WTC11 (cell line): Measurements from ENCODE around the gene NUP88. TPM values are rescaled to one million over a fixed set of nuclear protein-coding genes. Genes with fewer than 3 reads are reported as not detected.

Source experiments
- ATAC-seq: fragments of 200-7000 bp; cut with Tn5 transposase; 2 replicates; pipeline ENCODE4 v1.10.0; 2021; ENCODE audit warnings: mild to moderate bottlenecking, moderate library complexity
- CTCF ChIA-PET: fragments of 300-600 bp; sonication (Branson Sonifier 250); formaldehyde crosslinking; loops from one replicate; lab custom pipeline; 2021; ENCODE audit warnings: antibody characterized with exemption; lab: Charles Lee
- POLR2A ChIA-PET: fragments of 350-600 bp; sonication (Branson Sonifier 250); formaldehyde crosslinking; loops from one replicate; lab custom pipeline; 2021; ENCODE audit warnings: antibody characterized with exemption; lab: Charles Lee
- DNase-seq: peaks from one replicate; pipeline ENCODE4 v3.0.0; 2021; ENCODE audit warnings: low spot score
- H3K27ac Mint-ChIP-seq: 2 replicates; pipeline ENCODE4 v1.8.0; 2021; ENCODE audit warnings: mixed read lengths
- H3K27me3 Mint-ChIP-seq: 2 replicates; pipeline ENCODE4 v1.8.0; 2021; ENCODE audit warnings: low read depth, mild to moderate bottlenecking, moderate library complexity, mixed read lengths
- H3K36me3 Mint-ChIP-seq: 2 replicates; pipeline ENCODE4 v1.8.0; 2021; ENCODE audit warnings: mixed read lengths
- H3K4me1 Mint-ChIP-seq: 2 replicates; pipeline ENCODE4 v1.8.0; 2022; ENCODE audit warnings: mixed read lengths
- H3K4me3 Mint-ChIP-seq: 2 replicates; pipeline ENCODE4 v1.8.0; 2021; ENCODE audit warnings: mild to moderate bottlenecking, moderate library complexity, mixed read lengths
- H3K9me3 Mint-ChIP-seq: 2 replicates; pipeline ENCODE4 v1.8.0; 2021; ENCODE audit warnings: mixed read lengths
- ATF2 ChIP-seq: sonication (generic); formaldehyde crosslinking; IDR thresholded peaks from 2 replicates; pipeline ENCODE4 v1.8.1; 2022; ENCODE audit warnings: low read depth, missing genetic modification reagents, borderline replicate concordance
- CBFB ChIP-seq: sonication (generic); formaldehyde crosslinking; IDR thresholded peaks from 2 replicates; pipeline ENCODE4 v1.8.1; 2022; ENCODE audit warnings: mild to moderate bottlenecking, low read depth, missing genetic modification reagents
- E2F4 ChIP-seq: sonication (generic); formaldehyde crosslinking; IDR thresholded peaks from 2 replicates; pipeline ENCODE4 v1.8.1; 2022; ENCODE audit warnings: low read depth, mild to moderate bottlenecking, moderate library complexity, missing genetic modification reagents, borderline replicate concordance
- FOXP1 ChIP-seq: sonication (generic); formaldehyde crosslinking; IDR thresholded peaks from 2 replicates; pipeline ENCODE4 v1.8.0; 2022; ENCODE audit warnings: missing genetic modification reagents, mild to moderate bottlenecking, moderate library complexity, borderline replicate concordance
- HMGA2 ChIP-seq: fragments of 250-450 bp; sonication (Bioruptor Pico); IDR thresholded peaks from 2 replicates; pipeline ENCODE4 v1.4.0; 2021; ENCODE audit warnings: mild to moderate bottlenecking, moderate library complexity
- JAZF1 ChIP-seq: fragments of 250-450 bp; sonication (Bioruptor Pico); IDR thresholded peaks from 2 replicates; pipeline ENCODE4 v1.9.0; 2021; ENCODE audit warnings: moderate library complexity, mild to moderate bottlenecking, inconsistent platforms
- MYBL2 ChIP-seq: sonication (generic); formaldehyde crosslinking; IDR thresholded peaks from 2 replicates; pipeline ENCODE4 v1.8.1; 2023; ENCODE audit warnings: mild to moderate bottlenecking, moderate library complexity, missing genetic modification reagents
- PRDM15 ChIP-seq: sonication (generic); formaldehyde crosslinking; IDR thresholded peaks from 2 replicates; pipeline ENCODE4 v1.8.0; 2022; ENCODE audit warnings: missing genetic modification reagents
- SMAD3 ChIP-seq: sonication (generic); formaldehyde crosslinking; IDR thresholded peaks from 2 replicates; pipeline ENCODE4 v1.8.0; 2022; ENCODE audit warnings: missing genetic modification reagents, mild to moderate bottlenecking, borderline replicate concordance
- TCF7 ChIP-seq: sonication (generic); formaldehyde crosslinking; IDR thresholded peaks from 2 replicates; pipeline ENCODE4 v1.8.0; 2022; ENCODE audit warnings: mild to moderate bottlenecking, low read depth, missing genetic modification reagents, moderate library complexity
- TP53 ChIP-seq: sonication (generic); formaldehyde crosslinking; IDR thresholded peaks from 2 replicates; pipeline ENCODE4 v1.8.1; 2023; ENCODE audit warnings: mild to moderate bottlenecking, missing genetic modification reagents
- ZBTB21 ChIP-seq: sonication (generic); formaldehyde crosslinking; IDR thresholded peaks from 2 replicates; pipeline ENCODE4 v1.8.1; 2023; ENCODE audit warnings: mild to moderate bottlenecking, missing genetic modification reagents, borderline replicate concordance
- ZNF317 ChIP-seq: sonication (generic); formaldehyde crosslinking; IDR thresholded peaks from 2 replicates; pipeline ENCODE4 v1.8.1; 2023; ENCODE audit warnings: low read depth, mild to moderate bottlenecking, moderate library complexity, missing genetic modification reagents, borderline replicate concordance
- ZNF423 ChIP-seq: fragments of 250-450 bp; sonication (Bioruptor Pico); IDR thresholded peaks from 2 replicates; pipeline ENCODE4 v2.1.2; 2022; ENCODE audit warnings: mild to moderate bottlenecking, moderate library complexity
- ZNF512 ChIP-seq: sonication (generic); formaldehyde crosslinking; IDR thresholded peaks from 2 replicates; pipeline ENCODE4 v1.8.1; 2022; ENCODE audit warnings: missing genetic modification reagents, borderline replicate concordance
- ZNF532 ChIP-seq: fragments of 250-450 bp; sonication (Bioruptor Pico); IDR thresholded peaks from 2 replicates; pipeline ENCODE4 v1.9.0; 2021; ENCODE audit warnings: mild to moderate bottlenecking, borderline replicate concordance
- total RNA-seq: library from RNA; stranded (reverse); gene quantifications from 3 replicates; pipeline ENCODE4 v1.2.3, GENCODE V29; 2021

NUP88 gene
- total RNA-seq, 1 experiment from 2014 or later = 87.7 TPM

GRCh38 chr17:5396612-5397011 is 22.9 kb downstream of the NUP88 start (continued):
- TF ChIP-seq ZNF532 (no peak), TCF7 (CRISPR knock-in tag) (no peak), TP53 (CRISPR knock-in tag) (no peak), ZNF423 (CRISPR knock-in tag) (no peak)

GRCh38 chr17:5391678-5392077 is 27.8 kb downstream of the NUP88 start:
- H3K27me3 Mint-ChIP-seq = no peaks in the 10 kb centered on the region
- CTCF ChIA-PET = no interaction called here

GRCh38 chr17:5381542-5381941 is 37.9 kb downstream of the NUP88 start:
- no peaks in the 10 kb centered on the region for H3K4me1 Mint-ChIP-seq
- POLR2A ChIA-PET = interaction anchor here (1.2 kb wide), 1 partner anchor 38 kb away, joined by 5 read pairs; the partner anchor contains the start of genes NUP88 and RPAIN
- no peak for ATAC-seq
- no peaks in the 10 kb centered on the region for H3K27me3 Mint-ChIP-seq
- no peak overlapping the region for H3K4me3 Mint-ChIP-seq
- no peak for DNase-seq
- CTCF ChIA-PET = interaction anchor here (1.3 kb wide), 1 partner anchor 144 kb away, joined by 3 read pairs; no protein-coding TSS in a partner anchor
- 0 out of 2 replicates have a peak overlapping the region, but pooled peaks have one; percentile 9 for H3K27ac Mint-ChIP-seq
- H3K9me3 Mint-ChIP-seq = no peaks in the 10 kb centered on the region
- peaks cover 73% of the 10 kb centered on the region for H3K36me3 Mint-ChIP-seq
- no peak for TF ChIP-seq E2F4 (CRISPR knock-in tag)
- TF ChIP-seq ATF2 (CRISPR knock-in tag) = no peak
- no peak for TF ChIP-seq PRDM15 (CRISPR knock-in tag)
- no peak for TF ChIP-seq ZNF317 (CRISPR knock-in tag)
- no peak for TF ChIP-seq ZBTB21 (CRISPR knock-in tag)

More at GRCh38 chr17:5391678-5392077, 27.8 kb downstream of the NUP88 start:
- no peak overlapping the region for H3K4me3 Mint-ChIP-seq
- H3K4me1 Mint-ChIP-seq = no peaks in the 10 kb centered on the region
- peaks cover 68% of the 10 kb centered on the region for H3K36me3 Mint-ChIP-seq
- DNase-seq (no peak), ATAC-seq (no peak)
- TF ChIP-seq HMGA2 (CRISPR knock-in tag) (no peak), ATF2 (CRISPR knock-in tag) (no peak), ZNF317 (CRISPR knock-in tag) (no peak), CBFB (CRISPR knock-in tag) (no peak), SMAD3 (CRISPR knock-in tag) (no peak), JAZF1 (no peak), TP53 (CRISPR knock-in tag) (no peak), FOXP1 (no peak), ZNF512 (CRISPR knock-in tag) (no peak), MYBL2 (CRISPR knock-in tag) (no peak)
- POLR2A ChIA-PET = interaction anchor here (0.9 kb wide), 1 partner anchor 28 kb away, joined by 3 read pairs; the partner anchor contains the start of gene NUP88
- no peak overlapping the region for H3K27ac Mint-ChIP-seq
- H3K9me3 Mint-ChIP-seq = no peaks in the 10 kb centered on the region
